ENCODE measurements around the gene PCNT. TPM values are rescaled to one million over a fixed set of nuclear protein-coding genes. Genes with fewer than 3 reads are reported as not detected.

The PCNT gene
- total RNA-seq, 4 donors from 2014 or later, result 200 to 431 (median 290) TPM

DNA sequence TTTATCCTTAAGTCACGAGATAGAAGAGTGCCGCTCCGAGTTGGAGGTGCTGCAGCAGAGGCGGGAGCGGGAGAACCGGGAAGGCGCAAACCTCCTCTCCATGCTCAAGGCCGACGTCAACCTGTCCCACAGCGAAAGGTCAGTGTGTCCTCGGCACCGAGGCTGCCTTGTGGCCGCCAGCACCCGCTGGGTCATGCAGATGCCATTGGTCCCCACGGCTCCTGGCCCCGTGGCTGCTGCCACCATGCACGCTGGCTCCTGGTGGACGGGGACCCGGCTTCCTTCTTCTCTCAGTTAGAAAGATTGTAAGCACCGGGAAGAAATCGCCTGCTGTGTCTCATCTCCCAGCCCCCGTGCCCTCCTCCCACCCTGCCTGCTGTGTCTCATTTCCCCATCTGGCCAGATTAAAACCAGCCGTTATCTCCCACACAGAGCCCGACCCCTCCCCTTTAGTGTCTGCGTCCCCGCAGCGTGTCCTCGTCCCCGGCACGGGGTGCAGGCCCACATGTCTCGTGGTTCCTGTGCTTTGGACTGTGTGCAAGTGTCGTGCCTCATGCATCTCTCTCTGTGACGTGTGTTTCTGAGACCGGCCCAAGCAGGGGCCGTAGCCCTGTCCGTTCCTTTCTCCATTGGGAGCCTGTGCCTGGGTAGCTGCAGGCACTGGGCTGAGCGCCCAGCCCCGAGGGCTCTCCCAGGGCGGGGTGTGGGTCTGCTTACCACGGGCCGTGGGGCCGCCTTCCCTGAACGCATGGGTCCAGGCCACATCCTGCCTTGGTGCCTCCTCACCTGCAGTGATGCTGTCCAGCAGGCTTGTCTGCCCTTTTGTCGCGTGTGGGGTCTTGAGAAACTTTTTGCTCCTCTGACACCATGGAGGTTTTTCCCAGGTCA is 62.1 kb downstream of the PCNT start:
- H3K27ac ChIP-seq, result peak overlapping the region; percentile 94 to 98 (median 95)
- no peak overlapping the region for H3K4me3 ChIP-seq
- H3K36me3 ChIP-seq, result peaks cover 5 to 84% of the 10 kb centered on the region in 2 donors
- intact Hi-C loops (cut with DNase I; ENCODE audit: low total_unique reads) (no loop called here), in situ Hi-C loops (cut with MboI; ENCODE audit: low sequenced_read_pairs in 4 of 4) (no loop called here)
- peak; percentile 16 to 40 for TF ChIP-seq POLR2A (IDR thresholded peaks at IDR 0.05)
- no peak for TF ChIP-seq CTCF (IDR thresholded peaks at IDR 0.05 in 4 of 5, conservative IDR thresholded peaks at IDR 0.05 in 1 of 5)
- H3K4me1 ChIP-seq, result peaks cover 8 to 37% of the 10 kb centered on the region in 2 donors
- H3K9me3 ChIP-seq, result no peaks in the 10 kb centered on the region
- ATAC-seq (peak; percentile 23 to 36), DNase-seq (peak in 1 of 2 donors; percentile 55)
- H3K27me3 ChIP-seq, result no peaks in the 10 kb centered on the region

GRCh38 chr21:46386734-46387088 is 62.8 kb downstream of the PCNT start:
- Histone ChIP-seq H3K9me3 (no peaks in the 10 kb centered on the region), H3K27ac (peak overlapping the region; percentile 94 to 98 (median 95)), H3K36me3 (peaks cover 5 to 85% of the 10 kb centered on the region in 2 donors), H3K4me1 (peaks cover 5 to 37% of the 10 kb centered on the region in 2 donors), H3K27me3 (no peaks in the 10 kb centered on the region), H3K4me3 (no peak overlapping the region)
- ATAC-seq (peak; percentile 31 to 71), DNase-seq (peak; percentile 49 to 86)
- no peak for TF ChIP-seq CTCF (IDR thresholded peaks at IDR 0.05 in 4 of 5, conservative IDR thresholded peaks at IDR 0.05 in 1 of 5)
- TF ChIP-seq POLR2A (IDR thresholded peaks at IDR 0.05), result no peak
- in situ Hi-C loops (cut with MboI; ENCODE audit: low sequenced_read_pairs in 4 of 4), result no loop called here
- intact Hi-C loops (cut with DNase I; ENCODE audit: low total_unique reads), result no loop called here

- H3K9me3 ChIP-seq, result no peaks in the 10 kb centered on the region
- ATAC-seq (peak; percentile 20 to 40), DNase-seq (peak; percentile 51 to 73)
- peak in 1 of 2 donors; percentile 25 for TF ChIP-seq POLR2A (IDR thresholded peaks at IDR 0.05)
- no peak for TF ChIP-seq CTCF (IDR thresholded peaks at IDR 0.05 in 4 of 5, conservative IDR thresholded peaks at IDR 0.05 in 1 of 5)
- in situ Hi-C loops (cut with MboI; ENCODE audit: low sequenced_read_pairs in 4 of 4) (no loop called here), intact Hi-C loops (cut with DNase I; ENCODE audit: low total_unique reads) (no loop called here)
- H3K4me3 ChIP-seq, result no peak overlapping the region
- H3K36me3 ChIP-seq, result peaks cover 0 to 76% of the 10 kb centered on the region in 2 donors
- peaks cover 19 to 50% of the 10 kb centered on the region in 2 donors for H3K4me1 ChIP-seq
- H3K27me3 ChIP-seq, result no peaks in the 10 kb centered on the region
- peak overlapping the region; percentile 94 to 98 (median 95) for H3K27ac ChIP-seq
Observed at GRCh38 chr21:46388206-46388880, 64.4 kb downstream of the PCNT start.

- no peak overlapping the region for H3K4me3 ChIP-seq
- in situ Hi-C loops (cut with MboI; ENCODE audit: low sequenced_read_pairs in 4 of 4) (no loop called here), intact Hi-C loops (cut with DNase I; ENCODE audit: low total_unique reads) (no loop called here)
- H3K27me3 ChIP-seq, result no peaks in the 10 kb centered on the region
- peaks cover 0 to 70% of the 10 kb centered on the region in 2 donors for H3K36me3 ChIP-seq
- peaks cover 25 to 55% of the 10 kb centered on the region in 2 donors for H3K4me1 ChIP-seq
- no peak for DNase-seq
- TF ChIP-seq POLR2A (IDR thresholded peaks at IDR 0.05) (no peak), CTCF (IDR thresholded peaks at IDR 0.05 in 4 of 5, conservative IDR thresholded peaks at IDR 0.05 in 1 of 5) (no peak)
- H3K27ac ChIP-seq, result peak overlapping the region; percentile 94 to 98 (median 95)
- no peaks in the 10 kb centered on the region for H3K9me3 ChIP-seq
- ATAC-seq, result no peak
Observed at GRCh38 chr21:46388896-46389295, 64.9 kb downstream of the PCNT start.
